ENCODE measurements around the gene GUCY1A2. TPM values are rescaled to one million over a fixed set of nuclear protein-coding genes. Genes with fewer than 3 reads are reported as not detected.

GUCY1A2 gene
- total RNA-seq, 4 donors from 2014 or later: 2.9 to 8.6 (median 6.4) TPM

DNA sequence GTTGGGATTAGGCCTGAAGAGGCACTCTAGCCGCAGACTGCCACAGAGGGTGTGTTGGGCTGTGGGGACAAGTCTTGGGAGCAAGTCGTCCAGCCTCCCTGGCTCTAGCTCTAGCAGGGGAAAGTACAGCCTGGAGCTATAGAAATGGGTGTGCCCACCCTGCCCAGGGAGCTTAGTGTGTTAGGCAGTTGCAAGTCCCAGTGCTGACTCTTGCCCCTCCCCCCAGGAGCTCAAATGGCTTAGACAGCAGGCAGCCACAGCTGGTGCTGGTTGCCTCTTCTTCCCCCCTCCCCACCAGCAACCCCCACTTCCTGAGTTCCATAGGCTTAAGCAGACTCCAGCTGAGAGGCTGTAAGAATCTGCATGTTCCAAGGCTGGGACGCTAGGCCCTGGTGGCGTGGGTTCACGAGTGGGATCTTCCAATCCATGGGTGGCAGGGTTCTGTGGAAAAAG is 61.2 kb downstream of the GUCY1A2 start:
- intact Hi-C loops (cut with DNase I; ENCODE audit: low total_unique reads) (no loop called here), in situ Hi-C loops (cut with MboI; ENCODE audit: low sequenced_read_pairs in 4 of 4) (no loop called here)
- Histone ChIP-seq H3K4me1 (no peaks in the 10 kb centered on the region), H3K27me3 (no peaks in the 10 kb centered on the region), H3K9me3 (no peaks in the 10 kb centered on the region), H3K36me3 (no peaks in the 10 kb centered on the region), H3K4me3 (no peak overlapping the region), H3K27ac (no peak overlapping the region)
- TF ChIP-seq POLR2A (IDR thresholded peaks at IDR 0.05): no peak
- TF ChIP-seq, protein P1, sequence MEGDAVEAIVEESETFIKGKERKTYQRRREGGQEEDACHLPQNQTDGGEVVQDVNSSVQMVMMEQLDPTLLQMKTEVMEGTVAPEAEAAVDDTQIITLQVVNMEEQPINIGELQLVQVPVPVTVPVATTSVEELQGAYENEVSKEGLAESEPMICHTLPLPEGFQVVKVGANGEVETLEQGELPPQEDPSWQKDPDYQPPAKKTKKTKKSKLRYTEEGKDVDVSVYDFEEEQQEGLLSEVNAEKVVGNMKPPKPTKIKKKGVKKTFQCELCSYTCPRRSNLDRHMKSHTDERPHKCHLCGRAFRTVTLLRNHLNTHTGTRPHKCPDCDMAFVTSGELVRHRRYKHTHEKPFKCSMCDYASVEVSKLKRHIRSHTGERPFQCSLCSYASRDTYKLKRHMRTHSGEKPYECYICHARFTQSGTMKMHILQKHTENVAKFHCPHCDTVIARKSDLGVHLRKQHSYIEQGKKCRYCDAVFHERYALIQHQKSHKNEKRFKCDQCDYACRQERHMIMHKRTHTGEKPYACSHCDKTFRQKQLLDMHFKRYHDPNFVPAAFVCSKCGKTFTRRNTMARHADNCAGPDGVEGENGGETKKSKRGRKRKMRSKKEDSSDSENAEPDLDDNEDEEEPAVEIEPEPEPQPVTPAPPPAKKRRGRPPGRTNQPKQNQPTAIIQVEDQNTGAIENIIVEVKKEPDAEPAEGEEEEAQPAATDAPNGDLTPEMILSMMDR (IDR thresholded peaks at IDR 0.05 in 4 of 5, conservative IDR thresholded peaks at IDR 0.05 in 1 of 5): no peak
- DNase-seq (no peak), ATAC-seq (no peak)

DNA sequence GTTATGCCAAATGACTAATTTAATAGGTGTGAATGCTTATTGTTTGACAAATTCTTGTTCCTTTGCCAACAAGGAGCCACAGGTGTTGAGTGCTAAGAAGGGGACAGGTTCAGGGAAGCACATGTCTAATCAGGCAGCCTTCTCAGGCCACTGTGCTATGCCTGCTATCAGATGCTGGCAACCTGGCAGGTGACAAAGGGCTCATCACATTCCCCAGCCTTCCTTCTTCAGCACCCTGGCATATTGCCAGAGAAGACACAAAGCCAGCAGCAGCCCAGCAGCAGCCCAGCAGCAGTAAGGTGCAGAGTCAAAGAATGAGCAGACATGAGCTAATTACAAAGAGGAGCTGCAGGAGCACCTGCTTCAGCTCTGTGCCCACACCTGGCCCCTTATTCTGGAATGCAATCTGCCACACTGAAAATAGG is 68.2 kb downstream of the GUCY1A2 start:
- no peak overlapping the region for H3K27ac ChIP-seq
- no peak for ATAC-seq
- in situ Hi-C loops (cut with MboI; ENCODE audit: low sequenced_read_pairs in 4 of 4): no loop called here

DNA sequence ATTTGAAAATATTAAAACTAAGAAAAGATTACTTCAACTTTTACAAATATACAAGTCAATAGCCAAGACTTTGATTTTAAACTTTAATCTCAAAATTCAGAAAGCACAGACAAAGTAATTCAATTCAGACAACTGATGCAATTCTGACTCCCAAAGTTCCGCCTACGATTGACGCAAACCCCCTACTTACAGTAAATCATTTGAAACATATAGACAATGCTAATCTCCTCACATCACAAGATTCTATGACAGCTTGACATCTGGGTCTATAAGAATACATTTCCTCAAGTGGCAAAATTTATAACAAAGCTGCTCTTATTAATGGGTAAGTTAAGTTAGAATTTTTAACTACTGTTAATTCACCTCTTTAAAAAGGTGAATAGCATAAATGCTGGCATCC is 75.2 kb downstream of the GUCY1A2 start:
- Histone ChIP-seq H3K9me3 (no peaks in the 10 kb centered on the region), H3K36me3 (no peaks in the 10 kb centered on the region), H3K4me1 (no peaks in the 10 kb centered on the region), H3K4me3 (no peak overlapping the region), H3K27me3 (no peaks in the 10 kb centered on the region), H3K27ac (no peak overlapping the region)
- TF ChIP-seq, protein P1 (IDR thresholded peaks at IDR 0.05 in 4 of 5, conservative IDR thresholded peaks at IDR 0.05 in 1 of 5): no peak
- no peak for TF ChIP-seq POLR2A (IDR thresholded peaks at IDR 0.05)
- ATAC-seq (no peak), DNase-seq (no peak)
- in situ Hi-C loops (cut with MboI; ENCODE audit: low sequenced_read_pairs in 4 of 4) (loop anchor here in 1 of 4 donors (25.0 kb wide), 1 partner anchor 106 kb away; no protein-coding TSS in a partner anchor), intact Hi-C loops (cut with DNase I; ENCODE audit: low total_unique reads) (no loop called here)

More for the DNA sequence above, 68.2 kb downstream of the GUCY1A2 start:
- intact Hi-C loops (cut with DNase I; ENCODE audit: low total_unique reads): no loop called here
- H3K27me3 ChIP-seq: no peaks in the 10 kb centered on the region
- TF ChIP-seq POLR2A (IDR thresholded peaks at IDR 0.05): no peak
- TF ChIP-seq, protein P1 (IDR thresholded peaks at IDR 0.05 in 4 of 5, conservative IDR thresholded peaks at IDR 0.05 in 1 of 5): no peak
- no peaks in the 10 kb centered on the region for H3K9me3 ChIP-seq
- DNase-seq: no peak
- H3K4me1 ChIP-seq: no peaks in the 10 kb centered on the region
- H3K36me3 ChIP-seq: no peaks in the 10 kb centered on the region
- H3K4me3 ChIP-seq: no peak overlapping the region

DNA sequence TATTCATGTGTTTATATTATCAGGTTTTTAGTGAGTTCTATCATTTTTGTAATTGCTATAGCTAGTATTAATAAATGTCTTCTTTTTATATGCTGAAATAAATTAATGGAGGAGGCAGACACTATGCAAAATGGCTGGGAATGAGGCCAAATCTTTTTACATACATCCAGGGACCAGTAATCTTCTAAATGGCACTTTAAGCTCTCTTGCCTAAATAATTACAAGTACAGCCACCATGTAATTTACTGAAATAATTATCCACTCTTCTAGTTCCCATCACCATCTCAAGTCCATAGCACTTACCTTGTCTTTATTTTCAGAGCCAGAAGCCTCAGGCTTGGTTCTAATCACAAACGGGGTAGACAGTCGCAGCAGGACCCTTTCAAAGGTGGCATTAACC is 79.1 kb downstream of the GUCY1A2 start:
- TF ChIP-seq, protein P1 (IDR thresholded peaks at IDR 0.05 in 4 of 5, conservative IDR thresholded peaks at IDR 0.05 in 1 of 5): no peak
- no peak for TF ChIP-seq POLR2A (IDR thresholded peaks at IDR 0.05)
- Histone ChIP-seq H3K4me1 (no peaks in the 10 kb centered on the region), H3K27me3 (no peaks in the 10 kb centered on the region), H3K27ac (no peak overlapping the region), H3K9me3 (no peaks in the 10 kb centered on the region), H3K36me3 (no peaks in the 10 kb centered on the region), H3K4me3 (no peak overlapping the region)
- intact Hi-C loops (cut with DNase I; ENCODE audit: low total_unique reads) (no loop called here), in situ Hi-C loops (cut with MboI; ENCODE audit: low sequenced_read_pairs in 4 of 4) (loop anchor here in 1 of 4 donors (25.0 kb wide), 1 partner anchor 102 kb away; no protein-coding TSS in a partner anchor)
- ATAC-seq (no peak), DNase-seq (no peak)

DNA sequence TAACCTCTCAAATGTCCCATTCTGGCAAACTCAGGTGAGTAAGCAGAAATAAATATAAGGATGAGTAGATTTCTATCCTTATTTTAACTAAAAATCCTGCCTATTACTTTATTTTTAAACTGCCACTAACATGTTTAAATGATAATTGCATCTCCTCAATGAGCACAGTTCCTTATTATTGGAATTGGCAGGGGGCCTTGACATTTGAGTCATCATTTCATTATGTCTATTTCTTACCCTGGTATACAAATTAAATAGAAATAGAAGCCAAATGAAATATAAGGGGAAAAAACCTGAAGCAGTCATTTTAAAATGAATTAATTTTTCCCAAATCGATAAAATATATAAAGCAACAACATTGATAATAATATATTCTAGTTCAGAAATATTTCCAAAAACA is 81.2 kb downstream of the GUCY1A2 start:
- ATAC-seq: no peak
- in situ Hi-C loops (cut with MboI; ENCODE audit: low sequenced_read_pairs in 4 of 4): loop anchor here in 1 of 4 donors (25.0 kb wide), 1 partner anchor 100 kb away; no protein-coding TSS in a partner anchor
- DNase-seq: no peak
- Histone ChIP-seq H3K36me3 (no peaks in the 10 kb centered on the region), H3K4me1 (no peaks in the 10 kb centered on the region), H3K4me3 (no peak overlapping the region), H3K9me3 (no peaks in the 10 kb centered on the region), H3K27ac (no peak overlapping the region), H3K27me3 (no peaks in the 10 kb centered on the region)
- TF ChIP-seq, protein P1 (IDR thresholded peaks at IDR 0.05 in 4 of 5, conservative IDR thresholded peaks at IDR 0.05 in 1 of 5): no peak
- TF ChIP-seq POLR2A (IDR thresholded peaks at IDR 0.05): no peak
- intact Hi-C loops (cut with DNase I; ENCODE audit: low total_unique reads): no loop called here
